Left kidney (tissue), 2 donors: ENCODE data around the gene SGIP1. TPM values are rescaled to one million over a fixed set of nuclear protein-coding genes. Genes with fewer than 3 reads are reported as not detected.

Experiments used
- DNase-seq: peaks from one replicate; pipeline ENCODE4 v3.0.0-alpha.2; 2013
- polyA plus RNA-seq: library from polyadenylated mRNA; unstranded; fragments of 120-200 nt; gene quantifications from one replicate; pipeline ENCODE4 v1.2.1, GENCODE V29; 2013; ENCODE audit not compliant: insufficient read length

SGIP1 gene
- polyA plus RNA-seq, 1 donor = 18.4 TPM

DNA sequence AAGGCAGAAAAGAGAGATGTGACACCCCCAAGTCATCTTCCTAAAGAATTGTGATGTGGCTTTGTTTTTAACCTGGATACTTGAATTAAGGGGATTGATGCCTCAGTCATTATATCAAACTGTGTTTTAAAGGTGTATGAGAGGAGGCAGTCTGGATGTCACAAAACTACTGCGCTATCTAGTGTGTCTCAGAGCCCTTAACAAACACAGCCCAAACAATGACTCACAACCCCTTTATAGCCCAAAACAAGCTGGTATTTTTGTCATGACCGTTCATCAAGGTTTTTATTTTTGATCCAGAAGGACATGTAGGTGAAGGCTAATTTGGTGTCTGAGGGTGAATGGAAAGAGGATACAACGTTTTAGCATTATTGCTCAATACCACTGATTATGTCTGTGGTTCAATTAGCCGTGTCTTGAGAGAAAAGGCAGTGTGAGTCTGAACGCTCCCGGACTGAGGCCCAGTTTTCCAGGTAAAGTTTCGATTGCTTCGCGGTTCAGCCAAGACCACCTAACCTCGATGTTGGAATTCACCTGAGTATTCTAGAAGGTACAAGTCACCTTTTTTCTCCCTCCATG, 71.6 kb downstream of the SGIP1 start:
- no peak for DNase-seq

DNA sequence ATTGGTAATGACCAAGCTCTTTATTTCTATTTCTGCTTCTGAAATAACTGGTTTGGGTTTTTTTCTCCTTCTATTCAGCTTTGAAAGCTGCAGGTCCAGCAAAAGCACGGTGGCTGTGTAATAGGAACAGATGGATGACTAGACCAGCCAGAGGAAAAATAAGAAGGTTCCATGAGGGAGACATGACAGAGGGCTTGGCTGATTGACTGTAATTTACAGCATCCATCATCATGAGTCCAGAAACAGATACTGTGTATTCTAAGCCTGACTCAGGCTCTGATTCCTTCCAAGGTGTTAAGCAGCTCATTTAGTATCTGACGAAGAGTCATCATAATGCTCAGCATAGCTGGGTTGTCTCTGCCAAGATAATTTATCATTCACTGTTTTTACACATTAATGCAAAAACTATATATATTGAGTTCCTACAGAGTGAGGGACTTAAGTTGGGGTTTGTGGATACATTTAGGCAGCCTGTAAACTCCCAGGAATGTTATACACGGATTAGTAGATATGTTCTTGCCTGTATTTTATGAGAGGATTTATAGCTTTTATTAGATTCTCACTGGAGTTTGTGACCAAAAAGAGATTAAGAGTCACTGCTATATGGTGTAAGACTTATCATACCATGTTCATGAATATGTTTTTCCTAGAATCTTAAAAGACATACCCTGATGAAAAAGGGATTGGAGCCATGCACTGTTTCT, 72.6 kb downstream of the SGIP1 start:
- DNase-seq = no peak

DNA sequence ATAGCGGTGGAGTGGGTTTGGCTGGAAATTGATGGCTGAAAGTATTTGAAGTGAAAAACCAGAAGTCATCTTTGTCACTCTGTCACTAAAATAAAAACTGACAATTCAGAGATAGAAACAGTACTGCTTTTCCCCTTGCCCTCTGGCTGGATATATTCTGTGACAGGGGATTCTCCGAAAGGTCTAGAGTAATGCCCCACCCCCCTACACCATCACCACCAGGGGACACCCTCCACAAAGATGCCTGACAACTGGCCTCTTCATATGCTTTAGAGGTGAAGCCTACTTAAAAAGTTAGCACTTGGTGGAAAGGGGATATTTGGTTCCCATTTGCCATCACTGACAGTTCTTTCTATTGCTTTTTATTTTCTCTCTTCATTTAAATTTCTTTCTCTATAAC, 73.5 kb downstream of the SGIP1 start:
- DNase-seq = no peak

DNA sequence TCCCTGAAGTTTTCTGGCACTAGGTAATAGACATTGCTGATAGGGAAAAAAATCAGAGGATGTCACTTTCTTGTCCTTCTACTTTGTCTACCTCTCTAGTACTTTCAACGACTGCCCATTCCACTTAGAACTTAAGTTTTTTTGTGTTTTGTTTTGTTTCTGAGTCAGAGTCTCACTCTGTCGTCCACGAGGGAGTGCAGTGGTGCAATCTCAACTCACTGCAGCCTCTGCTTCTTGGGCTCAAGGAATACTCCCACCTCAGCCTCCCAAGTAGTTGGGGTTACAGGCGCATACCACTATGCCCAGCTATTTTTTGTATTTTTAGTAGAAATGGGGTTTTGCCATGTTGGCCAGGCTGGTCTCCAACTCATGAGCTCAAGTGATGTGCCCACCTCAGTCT, 79.2 kb downstream of the SGIP1 start:
- DNase-seq = no peak

DNA sequence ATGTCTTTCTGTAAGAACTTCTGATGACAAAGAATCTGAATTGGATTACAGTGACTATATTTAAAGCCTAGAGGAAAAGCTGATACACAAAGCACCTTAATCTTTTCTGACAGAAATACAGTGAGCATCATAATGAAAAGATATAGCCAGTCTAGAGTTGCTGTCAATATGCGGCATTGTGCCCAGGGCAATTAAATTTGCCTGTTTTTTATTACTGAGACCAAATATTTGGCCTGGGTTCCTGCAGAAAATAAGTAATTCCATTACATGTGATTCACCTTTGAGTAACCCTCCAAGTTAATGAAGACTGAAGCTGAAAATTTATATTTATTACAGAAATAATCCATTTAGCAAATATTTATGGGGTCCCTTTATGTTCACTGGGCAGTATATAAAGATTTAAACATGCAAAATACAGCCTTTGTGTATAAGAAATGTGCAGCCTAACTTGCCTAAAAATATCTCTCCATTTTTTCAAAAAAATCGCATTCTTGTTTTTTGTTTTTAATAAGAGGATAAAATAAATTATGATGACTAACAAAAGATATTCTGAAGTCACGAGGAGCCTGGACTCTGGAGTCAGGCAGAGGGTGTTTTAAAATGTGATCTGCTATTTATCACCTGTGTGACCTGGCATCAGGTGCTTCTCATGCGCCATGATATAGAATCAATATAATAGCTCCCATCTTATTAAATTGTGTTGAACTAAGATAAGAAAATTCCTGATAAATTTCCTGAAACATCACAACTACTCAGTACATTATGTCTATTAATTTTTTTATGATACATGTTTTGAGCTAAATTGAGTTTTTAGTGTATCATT, 83.6 kb downstream of the SGIP1 start:
- no peak for DNase-seq

DNA sequence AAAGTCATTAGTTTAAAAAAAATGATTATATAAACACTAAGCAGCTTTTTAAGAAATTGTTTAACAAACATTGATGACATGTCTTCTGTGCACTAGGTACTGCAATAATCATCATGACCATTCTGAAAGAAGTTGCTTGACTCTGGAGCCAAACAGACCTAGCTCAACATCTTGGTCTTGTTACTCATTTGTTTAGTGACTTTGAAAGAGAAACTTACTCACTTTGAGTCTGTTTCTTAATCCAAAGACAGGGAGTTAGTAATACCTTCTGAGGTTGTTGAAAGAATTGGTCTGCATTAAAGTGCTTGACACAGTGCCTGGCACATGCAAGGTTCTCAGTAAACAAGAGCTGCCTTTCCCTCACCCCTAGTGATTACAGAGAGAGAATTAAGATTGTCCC, 84.4 kb downstream of the SGIP1 start:
- no peak for DNase-seq

DNA sequence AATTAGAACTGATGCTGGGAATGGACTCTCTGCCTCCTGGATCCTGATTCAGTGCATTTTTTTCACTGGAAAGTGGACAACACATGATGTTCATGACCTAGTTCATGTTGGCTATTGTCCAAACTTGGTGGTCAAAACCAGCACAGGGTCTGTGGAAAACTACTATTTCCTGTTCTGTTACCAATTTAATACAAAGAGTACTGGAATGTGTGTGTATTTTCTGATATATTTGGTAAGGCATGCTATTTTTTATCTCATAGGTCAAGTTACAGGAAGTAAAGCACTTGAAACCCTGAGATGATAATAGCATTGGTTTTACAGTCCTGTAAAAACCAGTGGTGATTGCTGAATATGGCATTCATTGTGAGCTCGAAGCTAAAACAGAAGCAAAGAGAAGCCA, 89.9 kb downstream of the SGIP1 start:
- no peak for DNase-seq

DNA sequence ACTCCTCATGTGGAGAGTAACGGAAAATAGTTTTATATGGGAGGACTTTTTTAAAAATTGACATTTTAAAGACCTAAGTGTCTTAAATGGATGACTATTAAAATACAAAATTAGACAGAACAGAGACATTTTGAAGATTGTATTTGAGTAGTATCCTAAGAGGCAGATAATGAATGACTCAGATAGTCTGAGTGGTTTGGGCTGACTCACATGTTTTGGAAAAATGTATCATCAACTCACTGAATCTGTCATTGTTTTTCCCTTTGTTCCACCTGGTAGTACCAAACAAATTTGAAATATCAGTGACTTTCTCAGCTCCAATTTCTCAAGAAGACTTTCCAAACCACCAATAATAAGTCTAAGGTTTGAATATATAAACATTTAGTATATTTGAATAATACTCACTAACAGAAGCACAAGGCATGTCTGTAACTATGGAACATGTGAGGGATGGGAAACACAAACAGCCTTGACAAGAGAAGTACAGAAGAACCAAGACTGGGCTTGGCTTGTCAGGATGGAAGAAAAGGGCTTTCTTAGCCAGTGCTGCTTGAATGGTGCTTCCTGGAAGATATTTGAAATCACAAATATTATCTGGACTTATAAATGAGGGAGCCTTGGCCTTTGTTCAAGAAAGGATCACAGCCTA, 90.6 kb downstream of the SGIP1 start:
- DNase-seq = no peak

DNA sequence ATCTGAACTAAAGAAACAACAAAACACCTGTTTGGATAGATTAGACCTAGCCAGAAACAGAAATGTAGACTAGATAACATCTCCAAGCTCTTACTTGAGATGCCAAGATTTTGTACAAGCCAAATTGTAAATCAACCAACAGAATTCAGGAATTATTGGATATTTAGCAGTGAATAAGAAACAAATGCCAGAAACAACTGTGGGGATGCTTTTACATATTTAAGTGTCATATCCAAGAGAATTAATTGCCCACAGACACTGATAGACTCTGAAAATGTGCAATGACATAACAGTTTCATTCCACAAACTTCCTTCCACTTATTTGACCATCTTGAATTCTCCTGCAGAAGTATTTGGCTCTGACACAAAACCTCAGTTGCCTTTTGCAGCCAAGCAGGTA, 92.3 kb downstream of the SGIP1 start:
- no peak for DNase-seq

DNA sequence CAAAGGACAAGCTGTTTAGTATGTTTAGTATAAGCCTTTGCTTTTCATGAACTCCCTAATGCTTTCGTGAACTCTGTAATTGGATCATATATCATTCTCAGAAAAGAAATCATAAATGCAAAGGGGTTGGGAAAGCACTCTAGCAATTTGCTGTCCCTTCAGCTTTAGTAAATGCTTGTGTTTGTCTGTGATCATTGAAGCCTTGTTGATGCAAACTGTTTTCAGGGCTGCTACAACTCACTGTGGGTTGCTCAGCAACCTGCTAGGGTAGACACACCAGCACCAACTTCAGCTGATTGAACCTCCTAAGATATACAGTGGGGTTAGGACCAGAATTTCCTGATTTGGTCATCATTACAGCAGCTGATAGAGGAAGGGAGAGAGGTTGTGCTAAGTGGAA, 95.0 kb downstream of the SGIP1 start:
- peak; percentile 18 for DNase-seq

DNA sequence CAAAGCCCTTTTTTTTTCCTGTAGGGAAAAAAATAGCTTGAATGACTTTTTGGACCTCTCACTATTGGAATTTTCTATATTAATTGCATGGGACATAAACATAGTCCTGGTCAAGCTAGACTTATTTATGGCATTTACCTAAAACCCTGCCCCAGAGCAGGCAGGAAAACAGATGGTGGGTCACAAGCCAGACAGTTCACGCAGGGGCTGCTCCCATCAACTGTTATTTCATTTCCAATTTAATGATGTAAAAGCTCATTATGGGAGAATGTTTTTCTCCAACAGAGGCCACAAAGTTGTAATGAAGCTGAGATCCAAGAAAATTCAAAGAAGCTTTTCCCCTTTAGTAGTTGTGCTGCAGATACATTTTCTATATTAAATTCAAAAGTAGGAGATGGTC, 99.2 kb downstream of the SGIP1 start:
- DNase-seq = peak; percentile 24

DNA sequence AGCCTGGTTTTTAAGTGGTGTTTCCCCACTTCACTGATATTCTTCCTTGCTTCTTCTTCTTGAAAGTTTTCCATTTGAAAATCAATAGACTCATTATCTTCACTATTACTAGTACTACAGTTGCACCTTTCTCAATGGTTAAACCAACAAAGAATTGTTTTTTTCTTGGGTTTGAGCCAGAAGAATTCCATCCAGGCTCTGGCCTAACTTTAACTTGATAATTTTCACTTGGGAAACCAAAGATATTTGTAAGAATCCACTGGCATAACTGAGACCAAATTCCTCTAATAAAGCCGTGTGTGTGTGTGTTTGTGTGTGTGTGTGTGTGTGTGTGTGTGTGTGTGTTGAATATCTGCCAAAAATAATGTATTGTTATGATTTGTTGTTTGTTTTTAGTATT, 103.2 kb downstream of the SGIP1 start:
- no peak for DNase-seq

DNA sequence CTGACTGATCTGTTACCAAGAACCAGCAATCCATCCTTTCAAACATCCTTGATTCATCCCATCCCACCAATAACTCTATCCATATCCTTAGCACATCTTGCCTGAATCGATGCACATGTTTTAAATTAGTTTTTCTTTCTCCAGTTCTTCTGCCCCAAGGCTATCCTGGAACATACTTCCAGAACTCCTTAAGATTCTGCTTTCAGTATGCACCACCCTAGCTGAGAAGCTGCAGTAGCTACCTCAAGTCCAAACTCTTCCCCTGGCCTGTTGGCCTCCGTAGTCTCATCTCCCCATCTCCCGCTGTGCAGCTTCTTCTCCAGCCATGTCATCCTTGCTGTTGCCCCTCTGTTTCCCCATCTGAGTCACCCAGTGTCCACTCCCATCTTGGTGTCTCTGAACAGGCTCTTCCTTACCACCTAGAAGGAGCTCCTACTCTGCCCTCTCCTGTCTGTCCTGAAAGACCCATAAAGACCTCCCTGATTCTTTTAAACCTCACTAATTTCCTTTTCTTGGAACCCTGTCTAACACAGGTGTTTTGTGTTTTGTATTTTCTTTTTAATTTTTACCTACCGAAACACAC, 108.0 kb downstream of the SGIP1 start:
- no peak for DNase-seq

DNA sequence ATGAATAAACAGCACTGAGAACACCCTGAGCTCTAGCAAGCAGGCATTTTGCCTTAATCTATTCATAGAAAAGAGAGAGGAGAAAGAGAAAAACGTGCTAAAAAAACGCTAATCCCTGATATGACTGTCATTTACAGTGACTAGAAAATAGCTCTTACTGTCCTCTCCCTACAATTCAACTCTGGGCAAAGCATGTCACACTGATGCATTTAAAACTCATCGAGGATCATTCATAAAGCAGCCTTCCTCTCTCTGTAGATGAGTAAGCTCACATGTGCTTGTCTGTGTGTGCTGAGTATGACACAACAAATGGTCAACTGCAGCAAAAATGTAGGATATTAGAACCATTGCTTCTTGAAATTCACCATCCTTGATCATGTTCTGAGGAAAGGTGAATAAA, 109.0 kb downstream of the SGIP1 start:
- no peak for DNase-seq

DNA sequence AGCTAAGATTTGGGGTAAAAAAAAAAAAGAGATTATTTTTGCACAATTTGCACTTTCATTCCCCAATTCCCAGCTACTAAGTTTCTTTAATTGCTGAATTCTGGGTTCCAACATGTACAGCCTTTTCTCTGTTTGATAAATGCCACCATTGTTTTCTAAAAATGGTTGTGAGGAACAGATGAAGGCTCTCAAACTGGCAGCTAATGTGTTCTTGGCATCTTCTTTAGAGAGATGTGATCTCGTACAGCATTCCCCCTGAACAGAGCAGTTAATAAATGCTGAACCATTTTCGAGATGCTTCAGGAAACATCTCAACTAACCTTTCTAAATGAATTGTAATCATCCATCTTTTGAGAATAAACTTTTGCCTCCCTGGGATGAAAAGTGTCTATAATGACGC, 110.4 kb downstream of the SGIP1 start:
- no peak for DNase-seq

DNA sequence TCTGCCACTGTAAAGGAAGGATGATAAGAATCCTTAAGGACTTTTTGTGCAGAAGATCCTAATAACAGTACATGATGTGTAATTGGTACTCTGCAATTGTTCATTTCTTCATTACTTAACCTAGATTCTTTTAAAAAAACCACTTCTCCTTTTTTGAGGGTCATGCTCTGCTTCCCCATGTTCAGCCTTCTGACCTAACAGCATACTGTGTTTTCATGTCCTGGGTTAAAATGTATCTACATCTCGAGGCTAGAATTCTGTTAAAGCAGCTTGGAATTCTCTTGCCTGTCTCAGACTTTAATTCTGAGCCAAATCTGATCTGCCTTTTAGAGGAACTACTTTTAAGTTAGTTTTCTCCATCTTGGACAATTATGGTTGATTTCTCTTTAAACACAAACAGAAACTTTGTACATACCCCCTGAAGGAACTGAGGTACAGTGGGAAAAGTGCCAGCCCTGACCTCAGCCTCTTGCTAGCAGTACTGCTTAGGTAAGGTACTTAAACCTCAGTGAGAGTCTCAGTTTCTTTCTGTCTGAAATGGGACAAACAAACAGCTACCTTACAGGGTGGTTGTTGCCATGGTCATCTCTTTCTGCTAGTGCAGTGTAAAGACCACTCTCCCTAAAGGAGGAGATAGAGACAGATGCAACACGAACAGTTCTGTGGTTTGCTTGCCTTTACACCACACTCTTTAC, 115.1 kb downstream of the SGIP1 start:
- no peak for DNase-seq

DNA sequence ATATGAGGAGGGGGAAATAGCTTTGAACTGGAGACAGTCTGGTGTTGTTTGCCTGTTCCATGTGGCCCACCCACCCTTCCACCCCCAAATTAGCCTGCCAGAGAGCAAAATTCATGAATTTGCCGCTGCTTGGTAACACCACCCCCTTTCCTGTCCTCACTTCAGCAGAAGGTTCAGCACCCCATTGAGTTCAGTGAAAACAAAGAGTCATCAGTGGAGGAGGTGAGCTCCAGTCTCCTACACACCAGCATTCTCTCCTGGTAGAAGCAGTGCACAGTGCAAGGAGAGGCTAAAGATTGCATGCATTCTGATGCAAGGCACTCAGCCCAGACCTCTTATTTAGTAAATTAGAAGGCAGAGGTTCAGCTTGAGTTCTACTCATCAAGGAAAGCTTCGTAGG, 118.6 kb downstream of the SGIP1 start:
- DNase-seq = no peak

DNA sequence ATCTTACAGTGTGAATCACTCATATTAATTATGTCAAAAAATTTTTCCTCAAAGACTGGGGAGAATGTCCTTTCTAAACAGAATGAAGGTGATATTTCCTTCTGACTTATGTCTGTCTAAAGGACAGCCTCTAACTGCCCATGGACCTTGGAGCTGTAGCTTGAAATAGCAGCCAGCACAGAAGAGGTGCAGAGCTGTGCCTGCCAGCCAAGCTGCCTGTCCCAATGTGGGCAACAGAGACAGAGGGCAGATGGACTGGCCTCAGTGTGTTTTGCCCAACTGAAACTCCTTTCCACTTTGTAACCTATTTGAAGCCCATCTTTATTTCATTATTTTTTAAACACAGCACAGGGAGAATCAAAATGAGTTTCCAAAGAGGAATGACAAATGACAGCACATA, 120.7 kb downstream of the SGIP1 start:
- DNase-seq = no peak

DNA sequence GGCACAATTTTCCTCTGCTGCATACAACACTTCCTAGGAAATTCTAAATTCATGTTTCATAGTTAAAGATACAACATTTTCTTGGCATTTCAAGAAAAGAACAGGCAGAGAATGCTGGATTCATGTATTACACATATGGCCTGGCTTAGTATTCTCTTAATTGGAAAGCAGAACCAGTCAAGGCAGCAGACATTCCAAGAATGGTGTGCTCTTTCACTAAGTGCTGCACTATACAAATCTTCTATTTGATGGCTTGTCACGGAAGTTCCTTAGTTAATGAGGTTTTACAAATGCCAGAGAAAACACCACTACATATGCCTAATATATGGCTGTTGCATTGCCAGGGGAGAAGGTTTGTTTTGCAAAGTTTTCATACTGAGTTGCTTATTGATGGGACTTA, 137.5 kb downstream of the SGIP1 start:
- no peak for DNase-seq

DNA sequence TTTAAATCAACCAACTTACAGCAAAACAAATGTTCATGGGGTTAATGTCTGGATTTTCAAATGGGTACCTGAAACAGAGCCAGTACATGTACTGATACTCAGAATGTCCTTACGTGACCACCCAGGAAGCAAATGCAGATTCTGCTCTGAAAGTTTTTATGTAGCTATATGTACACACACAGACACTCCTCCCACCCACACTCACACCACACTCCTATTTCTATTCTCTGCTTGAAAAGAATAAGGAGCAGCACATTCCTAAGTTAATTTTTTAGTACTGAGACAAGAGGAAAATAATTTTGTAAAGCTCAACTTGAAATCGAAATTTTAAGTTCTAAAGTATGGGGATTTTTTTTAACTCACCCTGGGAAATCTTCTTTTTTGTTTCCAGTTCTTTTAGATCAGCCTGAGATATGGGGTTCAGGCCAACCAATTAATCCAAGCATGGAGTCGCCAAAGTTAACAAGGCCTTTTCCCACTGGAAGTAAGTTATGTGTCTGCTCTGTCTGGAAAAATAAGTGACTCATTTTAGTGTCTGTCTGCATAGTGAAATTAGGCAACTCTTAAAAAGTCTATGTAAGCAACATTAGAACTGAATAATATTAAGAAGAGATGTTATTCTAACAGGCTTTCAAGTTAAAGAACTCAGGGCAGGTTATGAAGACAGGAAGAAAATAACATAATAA, 142.8 kb downstream of the SGIP1 start:
- no peak for DNase-seq

DNA sequence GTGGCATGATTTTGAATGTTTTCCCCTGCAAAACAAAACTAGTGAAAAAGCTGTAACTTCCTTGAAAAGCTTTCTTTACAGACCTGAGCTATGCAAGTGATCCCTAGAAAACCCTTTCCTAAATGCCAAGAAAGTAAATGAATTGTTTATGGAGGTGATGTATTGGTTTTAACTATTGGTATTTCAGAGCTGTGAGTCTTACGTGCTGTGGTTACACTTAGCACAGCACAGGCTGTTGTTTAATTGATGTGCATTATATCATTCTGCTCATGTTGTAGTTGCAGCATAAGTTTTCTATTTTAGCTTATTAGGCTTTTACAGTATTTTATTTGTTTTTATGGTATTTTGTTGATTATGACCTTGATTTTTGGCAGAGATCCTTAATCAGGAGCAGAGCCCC, 144.2 kb downstream of the SGIP1 start:
- no peak for DNase-seq
